Measurements from ENCODE around the gene ME3. TPM values are rescaled to one million over a fixed set of nuclear protein-coding genes. Genes with fewer than 3 reads are reported as not detected.

ME3 gene
- polyA plus RNA-seq, 1 donor from 2014 or later: not detected

Other genes with a start within 250 kb of the ME3 start
- gene PRSS23, start 127.9 kb upstream of the ME3 start, polyA plus RNA-seq: 1.2 TPM